ENCODE measurements around the gene PDE4A. TPM values are rescaled to one million over a fixed set of nuclear protein-coding genes. Genes with fewer than 3 reads are reported as not detected.
A peak's percentile ranks its signal among the peaks of the same experiment; 100 is the strongest.

The PDE4A gene
- total RNA-seq, 4 donors from 2014 or later = 3.3 to 7.2 (median 5.1) TPM

- peak overlapping the region in 1 of 4 donors; percentile 33 for H3K4me3 ChIP-seq
- H3K36me3 ChIP-seq = no peaks in the 10 kb centered on the region
- H3K27ac ChIP-seq = no peak overlapping the region
- H3K27me3 ChIP-seq = peaks cover 0 to 51% of the 10 kb centered on the region in 2 donors
- H3K4me1 ChIP-seq = peaks cover 0 to 45% (median 39%) of the 10 kb centered on the region in 4 donors
- TF ChIP-seq POLR2A (IDR thresholded peaks at IDR 0.05) = no peak
- no peaks in the 10 kb centered on the region for H3K9me3 ChIP-seq
- no peak for DNase-seq
Measured at GRCh38 chr19:10418485-10419199, 1.7 kb upstream of the PDE4A start.

- TF ChIP-seq POLR2A (IDR thresholded peaks at IDR 0.05) = no peak
- TF ChIP-seq, protein P1, sequence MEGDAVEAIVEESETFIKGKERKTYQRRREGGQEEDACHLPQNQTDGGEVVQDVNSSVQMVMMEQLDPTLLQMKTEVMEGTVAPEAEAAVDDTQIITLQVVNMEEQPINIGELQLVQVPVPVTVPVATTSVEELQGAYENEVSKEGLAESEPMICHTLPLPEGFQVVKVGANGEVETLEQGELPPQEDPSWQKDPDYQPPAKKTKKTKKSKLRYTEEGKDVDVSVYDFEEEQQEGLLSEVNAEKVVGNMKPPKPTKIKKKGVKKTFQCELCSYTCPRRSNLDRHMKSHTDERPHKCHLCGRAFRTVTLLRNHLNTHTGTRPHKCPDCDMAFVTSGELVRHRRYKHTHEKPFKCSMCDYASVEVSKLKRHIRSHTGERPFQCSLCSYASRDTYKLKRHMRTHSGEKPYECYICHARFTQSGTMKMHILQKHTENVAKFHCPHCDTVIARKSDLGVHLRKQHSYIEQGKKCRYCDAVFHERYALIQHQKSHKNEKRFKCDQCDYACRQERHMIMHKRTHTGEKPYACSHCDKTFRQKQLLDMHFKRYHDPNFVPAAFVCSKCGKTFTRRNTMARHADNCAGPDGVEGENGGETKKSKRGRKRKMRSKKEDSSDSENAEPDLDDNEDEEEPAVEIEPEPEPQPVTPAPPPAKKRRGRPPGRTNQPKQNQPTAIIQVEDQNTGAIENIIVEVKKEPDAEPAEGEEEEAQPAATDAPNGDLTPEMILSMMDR (IDR thresholded peaks at IDR 0.05) = no peak
- Histone ChIP-seq H3K27ac (no peak overlapping the region), H3K4me3 (peak overlapping the region in 3 of 4 donors; percentile 13 to 33 (median 24)), H3K4me1 (peaks cover 0 to 50% (median 45%) of the 10 kb centered on the region in 4 donors), H3K9me3 (no peaks in the 10 kb centered on the region), H3K27me3 (peaks cover 0 to 51% of the 10 kb centered on the region in 2 donors), H3K36me3 (no peaks in the 10 kb centered on the region)
- no peak for DNase-seq
Measured at GRCh38 chr19:10419200-10419645, 1.1 kb upstream of the PDE4A start.

DNA sequence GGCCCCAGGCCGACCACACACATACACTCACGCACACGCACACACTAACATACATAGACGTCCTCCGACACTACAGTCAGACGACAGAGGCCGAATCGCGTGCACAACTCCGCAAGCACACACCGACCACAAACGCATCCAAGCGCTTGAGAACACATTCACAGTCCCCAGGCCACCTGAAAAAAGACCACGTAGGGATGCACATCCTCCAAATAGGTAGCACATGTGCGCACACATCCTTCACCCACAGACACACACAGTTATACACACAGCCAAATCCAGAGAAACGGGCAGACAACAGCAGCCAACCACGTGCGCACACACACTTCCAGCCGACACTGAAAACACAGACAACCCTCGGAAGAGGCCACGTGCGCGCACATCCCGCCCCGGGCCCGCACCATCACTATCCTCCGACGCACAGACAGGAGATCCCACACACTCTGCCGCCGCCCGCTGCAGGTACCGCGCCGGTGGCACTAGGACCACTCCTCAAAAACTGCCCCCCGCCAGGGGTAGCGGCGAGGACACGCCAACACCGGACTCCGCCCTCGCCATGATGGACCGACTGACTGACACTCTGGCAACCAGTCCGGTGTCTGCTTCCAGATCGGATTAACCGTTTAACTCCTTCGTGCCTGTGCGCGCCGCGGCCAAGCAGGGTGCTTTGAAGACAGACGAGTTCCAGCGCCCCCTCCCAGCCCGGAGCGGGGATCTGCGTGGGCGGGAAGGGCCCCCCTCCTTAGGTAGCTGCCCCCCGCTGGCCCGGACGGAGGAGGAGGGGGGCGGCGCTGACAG is 493 bp upstream of the PDE4A start:
- Histone ChIP-seq H3K9me3 (no peaks in the 10 kb centered on the region), H3K4me1 (peaks cover 0 to 56% (median 51%) of the 10 kb centered on the region in 4 donors), H3K4me3 (peak overlapping the region in 3 of 4 donors; percentile 14 to 33 (median 24)), H3K27ac (no peak overlapping the region), H3K27me3 (peaks cover 0 to 55% of the 10 kb centered on the region in 2 donors), H3K36me3 (no peaks in the 10 kb centered on the region)
- TF ChIP-seq, protein P1 (IDR thresholded peaks at IDR 0.05) = no peak
- TF ChIP-seq POLR2A (IDR thresholded peaks at IDR 0.05) = no peak
- no peak for DNase-seq

DNA sequence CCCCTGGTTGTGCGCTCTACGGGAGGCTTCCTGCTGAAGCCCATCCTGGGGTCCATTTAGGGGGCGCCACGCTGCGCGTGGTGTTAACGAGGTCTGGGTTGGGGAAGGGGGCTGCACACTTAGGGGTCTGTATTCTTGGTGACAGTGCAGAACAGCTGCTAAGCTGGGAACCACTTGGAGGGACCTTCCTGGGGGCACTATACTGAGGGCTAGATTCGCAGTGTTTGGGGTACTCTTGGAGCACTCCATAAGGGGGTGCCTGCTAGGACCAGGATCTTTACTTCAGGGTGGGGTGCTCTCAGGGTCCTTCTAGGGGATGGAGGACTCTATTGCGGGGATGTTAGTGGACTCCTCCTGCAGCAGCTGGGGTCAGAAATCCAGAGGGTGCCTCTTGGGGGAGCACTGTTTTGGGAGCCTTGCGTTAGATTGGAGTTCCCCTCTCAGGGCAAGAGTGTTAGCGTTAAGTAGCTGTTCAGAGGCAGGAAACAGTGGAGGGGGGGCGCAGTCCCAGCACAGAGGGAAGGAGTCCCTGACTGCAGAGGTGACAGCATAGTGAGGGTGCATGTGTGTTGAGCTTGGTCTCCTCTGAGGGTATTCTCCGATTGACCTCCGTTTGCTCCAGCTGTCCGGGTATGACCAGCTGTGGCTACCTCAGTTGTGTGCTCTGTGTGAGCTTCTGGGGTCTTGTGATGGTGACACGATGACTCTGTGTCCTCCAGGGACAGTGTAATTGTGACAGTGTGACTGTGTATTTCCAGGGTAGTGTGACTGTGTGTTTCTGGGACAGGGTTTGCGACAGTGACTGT is 1.1 kb downstream of the PDE4A start:
- Histone ChIP-seq H3K4me1 (peaks cover 0 to 57% (median 51%) of the 10 kb centered on the region in 4 donors), H3K4me3 (peak overlapping the region in 1 of 4 donors; percentile 33), H3K27ac (no peak overlapping the region), H3K9me3 (no peaks in the 10 kb centered on the region), H3K36me3 (no peaks in the 10 kb centered on the region), H3K27me3 (peaks cover 0 to 62% of the 10 kb centered on the region in 2 donors)
- DNase-seq = no peak
- TF ChIP-seq POLR2A (IDR thresholded peaks at IDR 0.05) = no peak
- TF ChIP-seq, protein P1 (IDR thresholded peaks at IDR 0.05) = no peak

- DNase-seq = no peak
- Histone ChIP-seq H3K27me3 (peaks cover 0 to 62% of the 10 kb centered on the region in 2 donors), H3K36me3 (no peaks in the 10 kb centered on the region), H3K27ac (no peak overlapping the region), H3K4me3 (no peak overlapping the region), H3K9me3 (no peaks in the 10 kb centered on the region), H3K4me1 (peaks cover 0 to 51% (median 45%) of the 10 kb centered on the region in 4 donors)
- TF ChIP-seq, protein P1 (IDR thresholded peaks at IDR 0.05) = no peak
- TF ChIP-seq POLR2A (IDR thresholded peaks at IDR 0.05) = no peak
Measured at GRCh38 chr19:10422046-10422461, 1.7 kb downstream of the PDE4A start.
